Mucosa of descending colon (tissue), 3 donors: ENCODE measurements around the gene MYH9. TPM values are rescaled to one million over a fixed set of nuclear protein-coding genes. Genes with fewer than 3 reads are reported as not detected.

ENCODE experiments used
- ATAC-seq: fragments of 200-7000 bp; cut with Tn5 transposase; one replicate; pipeline ENCODE4 v1.9.1; 2020; ENCODE audit warnings: mild to moderate bottlenecking, moderate library complexity
- DNase-seq, 3 donors: peaks; one replicate each; pipeline ENCODE4 v3.0.0-alpha.2; 2020
- H3K36me3 ChIP-seq: fragments of 200-600 bp; one replicate; pipeline ENCODE4 v1.8.0; 2021; ENCODE audit warnings: low read depth, mild to moderate bottlenecking
- H3K4me1 ChIP-seq: fragments of 200-600 bp; one replicate; pipeline ENCODE4 v1.8.0; 2021; ENCODE audit warnings: low read depth, mild to moderate bottlenecking
- H3K4me3 ChIP-seq: fragments of 200-600 bp; one replicate; pipeline ENCODE4 v1.8.0; 2021; ENCODE audit warnings: mild to moderate bottlenecking
- H3K9me3 ChIP-seq: fragments of 200-600 bp; one replicate; pipeline ENCODE4 v1.8.0; 2021; ENCODE audit warnings: mild to moderate bottlenecking
- intact Hi-C, 2 donors: fragments of 100-400 bp; cut with DNase I in 1 of 2; cut with micrococcal nuclease in 1 of 2; formaldehyde crosslinking; loops; one replicate each; pipeline versions ENCODE4 v1.11.0 to v1.11.1; 2022; cut with DNase I, micrococcal nuclease
- total RNA-seq, 3 donors: library from RNA; stranded (reverse); fragmentation: NEBNext Ultra II Directional in 2 of 3; extraction: Animal tissue kit (Norgen Biotek cat#: 25700) in 2 of 3; gene quantifications; one replicate each; pipeline versions ENCODE4 v1.2.1 to v1.2.4, GENCODE V29; 2021 to 2023
- TF ChIP-seq, protein P1 (sequence below): fragments of 200-600 bp; IDR thresholded peaks from one replicate; pipeline ENCODE4 v1.8.0; 2022; ENCODE audit warnings: antibody characterized with exemption, mild to moderate bottlenecking
- donor health status: DM: no; HTN: no; CAD: no; lungs with moderate emphysema.
- donor health status: DM: no; HTN: no; CAD: no.
- donor health status: DM: no; HTN: yes; CAD: no.

Gene MYH9
- total RNA-seq, 3 donors from 2014 or later, result 501 to 831 (median 599) TPM

- no peaks in the 10 kb centered on the region for H3K9me3 ChIP-seq
- DNase-seq (peak in 2 of 3 donors; percentile 66 to 79), ATAC-seq (peak; percentile 60)
- TF ChIP-seq, protein P1, sequence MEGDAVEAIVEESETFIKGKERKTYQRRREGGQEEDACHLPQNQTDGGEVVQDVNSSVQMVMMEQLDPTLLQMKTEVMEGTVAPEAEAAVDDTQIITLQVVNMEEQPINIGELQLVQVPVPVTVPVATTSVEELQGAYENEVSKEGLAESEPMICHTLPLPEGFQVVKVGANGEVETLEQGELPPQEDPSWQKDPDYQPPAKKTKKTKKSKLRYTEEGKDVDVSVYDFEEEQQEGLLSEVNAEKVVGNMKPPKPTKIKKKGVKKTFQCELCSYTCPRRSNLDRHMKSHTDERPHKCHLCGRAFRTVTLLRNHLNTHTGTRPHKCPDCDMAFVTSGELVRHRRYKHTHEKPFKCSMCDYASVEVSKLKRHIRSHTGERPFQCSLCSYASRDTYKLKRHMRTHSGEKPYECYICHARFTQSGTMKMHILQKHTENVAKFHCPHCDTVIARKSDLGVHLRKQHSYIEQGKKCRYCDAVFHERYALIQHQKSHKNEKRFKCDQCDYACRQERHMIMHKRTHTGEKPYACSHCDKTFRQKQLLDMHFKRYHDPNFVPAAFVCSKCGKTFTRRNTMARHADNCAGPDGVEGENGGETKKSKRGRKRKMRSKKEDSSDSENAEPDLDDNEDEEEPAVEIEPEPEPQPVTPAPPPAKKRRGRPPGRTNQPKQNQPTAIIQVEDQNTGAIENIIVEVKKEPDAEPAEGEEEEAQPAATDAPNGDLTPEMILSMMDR, result no peak
- H3K36me3 ChIP-seq, result no peaks in the 10 kb centered on the region
- H3K4me3 ChIP-seq, result no peak overlapping the region
- H3K4me1 ChIP-seq, result peaks cover 96% of the 10 kb centered on the region
- intact Hi-C loops, result no loop called here
Observed at GRCh38 chr22:36365020-36365411, 22.8 kb downstream of the MYH9 start.

DNA sequence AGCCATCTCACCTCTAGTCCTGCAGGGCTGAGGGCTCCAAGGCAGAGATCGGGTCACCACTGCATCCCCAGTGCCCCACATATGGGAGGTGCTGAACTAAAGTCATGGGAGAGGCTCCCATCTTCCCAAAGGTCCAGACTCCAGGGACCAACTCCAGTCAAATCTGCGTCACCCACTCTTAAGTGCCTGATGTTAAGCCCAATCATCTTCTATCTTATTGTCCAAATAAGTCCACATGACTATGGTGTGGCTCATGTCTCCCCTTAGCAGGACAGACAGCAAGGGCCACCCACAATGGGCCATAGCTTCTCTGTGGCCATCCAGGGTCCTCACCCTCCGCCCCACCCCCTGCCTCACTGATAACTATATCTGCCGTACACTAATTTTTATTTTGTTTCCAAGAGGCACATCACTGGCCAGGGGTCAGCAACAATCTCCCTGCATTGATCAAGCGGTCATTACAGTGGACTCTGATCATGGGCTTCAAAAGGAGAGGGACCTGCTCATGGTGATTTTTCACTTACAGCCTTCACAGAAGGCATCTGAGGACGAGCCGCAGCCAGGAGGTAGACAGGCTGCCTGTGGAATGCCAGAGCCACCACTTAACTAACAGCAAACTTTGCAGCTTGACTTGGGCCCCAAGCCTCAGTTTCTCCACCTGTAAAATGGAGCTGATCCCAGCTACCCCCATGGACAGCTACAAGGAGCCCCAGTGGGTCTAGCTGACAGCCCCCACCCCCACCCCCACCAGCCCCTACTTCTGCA, 23.3 kb downstream of the MYH9 start:
- peak in 1 of 3 donors; percentile 42 for DNase-seq
- intact Hi-C loops, result no loop called here
- Histone ChIP-seq H3K9me3 (no peaks in the 10 kb centered on the region), H3K4me1 (peaks cover 94% of the 10 kb centered on the region), H3K4me3 (no peak overlapping the region), H3K36me3 (no peaks in the 10 kb centered on the region)
- ATAC-seq, result no peak
- TF ChIP-seq, protein P1, result no peak

- no peaks in the 10 kb centered on the region for H3K9me3 ChIP-seq
- DNase-seq (peak in 1 of 3 donors; percentile 48), ATAC-seq (peak; percentile 56)
- H3K36me3 ChIP-seq, result no peaks in the 10 kb centered on the region
- intact Hi-C loops, result no loop called here
- TF ChIP-seq, protein P1, result no peak
- peaks cover 93% of the 10 kb centered on the region for H3K4me1 ChIP-seq
- H3K4me3 ChIP-seq, result no peak overlapping the region
Observed at GRCh38 chr22:36363349-36363981, 24.3 kb downstream of the MYH9 start.

GRCh38 chr22:36362932-36363331, 24.8 kb downstream of the MYH9 start:
- DNase-seq, result peak in 1 of 3 donors; percentile 39
- Histone ChIP-seq H3K9me3 (no peaks in the 10 kb centered on the region), H3K4me3 (no peak overlapping the region), H3K4me1 (peaks cover 91% of the 10 kb centered on the region), H3K36me3 (no peaks in the 10 kb centered on the region)
- peak; percentile 33 for ATAC-seq
- intact Hi-C loops, result no loop called here
- TF ChIP-seq, protein P1, result no peak

- intact Hi-C loops, result no loop called here
- peaks cover 91% of the 10 kb centered on the region for H3K4me1 ChIP-seq
- no peak overlapping the region for H3K4me3 ChIP-seq
- ATAC-seq, result no peak
- TF ChIP-seq, protein P1, result no peak
- no peak for DNase-seq
- no peaks in the 10 kb centered on the region for H3K36me3 ChIP-seq
- no peaks in the 10 kb centered on the region for H3K9me3 ChIP-seq
Observed at GRCh38 chr22:36362075-36362474, 25.7 kb downstream of the MYH9 start.
